Measurements from ENCODE around the gene UBE2V1. TPM values are rescaled to one million over a fixed set of nuclear protein-coding genes. Genes with fewer than 3 reads are reported as not detected.
"Not testable (repeated sequence)": the region's sequence is repeated elsewhere in the genome, so short reads cannot be mapped to it uniquely, and the experiment has no call there.

Gene UBE2V1
- total RNA-seq (2014; rRNA removed; shearing (Covaris generic)) = 33.0 and 40.9 TPM in 2 replicates

DNA sequence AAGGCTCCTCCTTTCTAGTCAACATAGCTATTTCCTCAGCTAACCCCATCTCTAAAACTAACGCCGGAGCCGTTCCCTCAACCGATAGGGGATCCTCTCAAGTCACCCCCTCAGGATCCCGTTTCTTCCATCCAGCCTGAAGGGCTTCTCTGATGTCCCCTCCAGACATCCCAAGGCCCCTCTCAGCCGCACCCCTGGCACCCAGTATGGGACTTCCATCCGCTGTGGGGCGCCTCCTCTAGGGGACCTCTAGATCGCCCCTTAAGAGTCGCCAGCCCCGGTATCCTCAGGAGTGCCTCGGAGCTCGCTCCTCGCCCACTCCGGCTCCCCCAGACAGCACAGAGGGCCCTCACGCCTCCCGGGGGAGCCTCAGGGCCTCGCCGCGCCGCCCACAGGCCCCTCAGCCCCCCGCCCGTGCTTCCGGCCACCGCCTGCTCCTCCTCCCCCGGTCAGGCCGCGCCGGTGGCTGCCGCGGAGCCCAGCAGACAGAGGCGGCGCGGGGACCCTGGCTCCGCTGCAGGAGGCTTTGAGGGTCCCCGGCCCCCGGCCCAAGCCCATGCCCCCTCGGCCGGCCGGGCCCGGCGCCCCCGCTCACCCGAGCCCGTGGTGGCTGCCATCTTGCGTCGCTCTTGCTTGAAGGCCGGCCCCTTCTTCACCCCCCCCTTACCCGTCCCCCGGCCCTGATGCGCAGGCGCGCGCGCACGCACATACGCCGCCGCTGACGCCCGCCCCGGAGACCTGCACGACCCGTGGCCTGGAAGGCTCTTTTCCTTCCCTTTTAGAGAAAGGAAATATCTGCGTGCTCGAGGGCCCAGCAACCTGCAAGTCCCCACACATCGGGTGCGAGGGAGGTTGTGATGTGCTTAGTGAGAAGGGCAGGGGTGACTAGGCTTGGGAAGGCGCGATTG is at the start of gene UBE2V1:
Gene UBE2V1, minus strand, starts transcription at position 639 of the 908 bp plus-strand sequence. Its CDS starts 22 bp downstream, at position 617.
- in situ Hi-C loops (cut with HindIII; ENCODE audit: low sequenced_read_pairs) = no loop called here
- DNase-seq (ENCODE audit: low spot score) = peak; percentile 92

- in situ Hi-C loops (cut with HindIII; ENCODE audit: low sequenced_read_pairs); DNase-seq (ENCODE audit: low spot score): not testable (repeated sequence)
Observed at GRCh38 chr20:50161494-50161893, 48.5 kb upstream of the UBE2V1 start.

GRCh38 chr20:50153500-50154377 is 40.8 kb upstream of the UBE2V1 start, which contains the start of gene PEDS1:
PEDS1 (minus strand) TSS chr20:50153723; CDS start chr20:50153637, 86 bp downstream.
- in situ Hi-C loops (cut with HindIII; ENCODE audit: low sequenced_read_pairs) = loop anchor here (10.0 kb wide), 1 partner anchor 169 kb away; the partner anchor contains the start of gene SNAI1
- DNase-seq (ENCODE audit: low spot score) = peak; percentile 78

GRCh38 chr20:50153153-50153499 is 40.2 kb upstream of the UBE2V1 start:
- peak; percentile 22 for DNase-seq (ENCODE audit: low spot score)
- in situ Hi-C loops (cut with HindIII; ENCODE audit: low sequenced_read_pairs) = loop anchor here (10.0 kb wide), 1 partner anchor 168 kb away; the partner anchor contains the start of gene SNAI1

GRCh38 chr20:50152394-50153152 is 39.6 kb upstream of the UBE2V1 start:
- in situ Hi-C loops (cut with HindIII; ENCODE audit: low sequenced_read_pairs) = loop anchor here (10.0 kb wide), 1 partner anchor 168 kb away; the partner anchor contains the start of gene SNAI1
- no peak for DNase-seq (ENCODE audit: low spot score)

DNA sequence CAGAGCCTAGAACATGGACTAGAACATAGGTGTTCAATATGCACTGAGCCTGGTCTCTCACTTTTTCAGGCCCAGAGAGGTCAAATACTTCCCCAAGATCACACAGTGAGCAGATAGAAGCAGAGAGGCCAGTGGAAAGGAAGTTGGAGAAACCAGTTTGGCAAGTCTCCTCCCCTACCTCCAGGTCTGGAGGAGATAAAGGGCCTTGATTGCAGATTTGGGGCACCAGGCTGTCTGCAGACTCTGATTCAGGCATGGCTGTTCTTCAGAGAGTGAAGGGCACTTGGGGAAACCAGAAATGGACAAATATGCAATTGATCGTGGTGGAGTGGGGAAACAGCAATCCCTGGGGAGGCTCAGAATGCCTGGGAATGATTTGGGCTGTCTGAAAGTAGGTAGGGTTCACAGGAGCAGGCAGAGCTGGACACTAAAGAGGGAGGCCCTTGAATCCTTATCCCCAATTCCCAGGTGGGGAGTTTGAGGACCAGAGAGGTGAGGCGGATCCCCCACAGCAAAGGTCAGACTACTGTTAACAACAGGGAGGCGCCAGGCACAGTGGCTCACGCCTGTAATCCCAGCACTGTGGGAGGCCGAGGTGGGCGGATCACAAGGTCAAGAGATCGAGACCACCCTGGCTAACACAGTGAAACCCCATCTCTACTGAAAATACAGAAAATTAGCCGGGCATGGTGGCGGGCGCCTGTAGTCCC is 38.2 kb upstream of the UBE2V1 start:
- in situ Hi-C loops (cut with HindIII; ENCODE audit: low sequenced_read_pairs) = loop anchor here (10.0 kb wide), 1 partner anchor 166 kb away; the partner anchor contains the start of gene SNAI1
- no peak for DNase-seq (ENCODE audit: low spot score)

DNA sequence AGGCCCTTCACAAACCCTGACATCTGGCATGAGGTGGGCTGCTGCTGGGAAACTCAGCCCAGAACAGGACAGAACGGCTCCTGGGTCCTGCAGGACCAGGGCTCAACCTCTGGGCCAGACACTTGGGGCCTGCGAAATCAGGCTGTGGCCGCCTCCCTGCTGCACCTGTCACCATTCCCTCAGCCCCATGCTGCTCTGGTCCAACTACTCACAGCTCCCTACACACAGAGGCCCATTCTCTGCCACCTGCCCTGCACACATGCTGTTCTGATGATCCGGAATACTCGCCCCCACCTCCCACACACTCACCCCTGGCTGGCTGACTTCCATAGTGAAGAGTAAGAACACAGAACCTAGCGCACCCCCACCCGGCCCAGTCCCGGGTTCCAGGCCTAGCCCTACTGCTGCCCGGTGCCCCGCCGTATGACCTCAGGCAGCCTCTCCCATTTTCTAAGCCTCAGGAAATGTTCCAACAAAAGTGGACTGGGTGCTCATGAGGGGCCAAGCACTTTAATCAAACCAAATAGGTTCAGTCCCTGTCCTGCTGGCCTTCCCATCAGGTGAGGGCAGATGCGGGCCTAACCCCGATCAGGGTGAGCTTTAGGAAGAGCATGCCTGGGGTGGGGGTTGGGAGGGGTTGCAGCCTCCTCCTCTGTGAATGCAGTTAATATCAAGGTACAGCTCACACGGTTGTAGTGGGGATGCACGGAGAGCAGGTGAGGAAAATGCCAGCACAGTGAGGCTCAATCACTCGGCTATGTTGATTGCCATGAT is 36.7 kb upstream of the UBE2V1 start:
- no peak for DNase-seq (ENCODE audit: low spot score)
- in situ Hi-C loops (cut with HindIII; ENCODE audit: low sequenced_read_pairs) = loop anchor here (10.0 kb wide), 1 partner anchor 165 kb away; the partner anchor contains the start of gene SNAI1

DNA sequence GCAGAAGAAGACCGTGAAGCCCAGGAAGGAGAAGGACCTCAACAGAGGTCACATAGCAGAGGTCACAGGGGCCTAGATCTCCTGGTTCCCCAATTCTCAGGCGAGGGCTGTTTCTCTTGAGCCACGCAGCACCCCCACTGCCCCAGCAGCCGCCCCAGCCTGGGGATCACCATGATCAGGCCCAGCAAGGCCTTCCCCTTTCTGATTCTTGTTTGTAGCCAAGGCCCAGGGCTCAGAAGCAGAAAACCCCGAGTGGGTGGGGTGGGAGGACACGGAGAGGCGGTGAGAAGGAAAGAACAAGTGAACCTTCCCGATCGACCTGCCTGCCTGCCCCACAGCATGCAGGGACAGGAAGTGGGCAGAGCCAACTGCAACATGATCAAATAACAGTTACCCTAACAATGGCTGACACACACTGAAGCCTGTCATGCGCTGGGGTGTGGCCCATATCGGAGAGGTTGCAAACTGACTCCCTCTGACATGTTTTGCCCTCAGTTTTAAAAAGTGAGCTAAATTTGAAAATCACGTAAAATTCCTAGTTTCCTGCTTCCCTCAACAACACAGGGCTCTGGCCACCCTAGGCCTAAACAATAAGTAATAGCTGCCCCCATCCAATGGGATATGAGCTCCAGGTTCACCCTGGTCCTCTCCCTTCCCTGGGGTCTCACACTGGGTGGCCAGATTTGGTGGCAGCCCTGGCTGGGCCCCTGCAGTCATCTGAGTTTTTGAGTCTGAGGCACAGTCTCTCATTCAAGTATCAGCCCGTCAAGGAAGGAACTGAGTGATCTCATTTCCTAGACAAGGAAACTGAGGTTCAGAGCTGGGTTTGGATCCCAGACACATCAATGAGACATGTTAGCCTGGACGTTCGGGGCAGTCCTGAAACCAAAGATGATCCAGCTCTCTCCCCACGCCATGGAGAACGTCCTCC is 34.0 kb upstream of the UBE2V1 start:
- DNase-seq (ENCODE audit: low spot score) = no peak

GRCh38 chr20:50146214-50146613 is 33.3 kb upstream of the UBE2V1 start:
- no peak for DNase-seq (ENCODE audit: low spot score)
- in situ Hi-C loops (cut with HindIII; ENCODE audit: low sequenced_read_pairs) = no loop called here

More for the DNA sequence above, 34.0 kb upstream of the UBE2V1 start:
- in situ Hi-C loops (cut with HindIII; ENCODE audit: low sequenced_read_pairs) = no loop called here

DNA sequence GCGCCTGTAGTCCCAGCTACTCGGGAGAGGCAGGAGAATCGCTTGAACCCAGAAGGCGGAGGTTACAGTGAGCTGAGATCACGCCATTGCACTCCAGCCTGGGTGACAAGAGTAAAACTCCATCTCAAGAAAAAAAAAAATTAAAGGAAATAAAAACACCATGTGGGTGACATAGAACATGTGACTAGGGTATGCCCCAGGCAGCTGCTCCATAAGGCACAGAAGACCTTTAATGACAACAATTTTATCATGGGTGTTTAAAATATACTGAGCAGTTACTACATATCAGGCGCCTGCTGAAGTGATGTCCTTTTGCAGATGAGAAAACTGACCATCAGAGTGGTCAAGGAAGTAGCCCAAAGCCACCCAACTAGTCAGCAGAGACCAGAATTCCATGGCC is 32.6 kb upstream of the UBE2V1 start:
- in situ Hi-C loops (cut with HindIII; ENCODE audit: low sequenced_read_pairs) = no loop called here
- DNase-seq (ENCODE audit: low spot score) = no peak

- in situ Hi-C loops (cut with HindIII; ENCODE audit: low sequenced_read_pairs) = no loop called here
- no peak for DNase-seq (ENCODE audit: low spot score)
Observed at GRCh38 chr20:50144362-50144761, 31.4 kb upstream of the UBE2V1 start.

DNA sequence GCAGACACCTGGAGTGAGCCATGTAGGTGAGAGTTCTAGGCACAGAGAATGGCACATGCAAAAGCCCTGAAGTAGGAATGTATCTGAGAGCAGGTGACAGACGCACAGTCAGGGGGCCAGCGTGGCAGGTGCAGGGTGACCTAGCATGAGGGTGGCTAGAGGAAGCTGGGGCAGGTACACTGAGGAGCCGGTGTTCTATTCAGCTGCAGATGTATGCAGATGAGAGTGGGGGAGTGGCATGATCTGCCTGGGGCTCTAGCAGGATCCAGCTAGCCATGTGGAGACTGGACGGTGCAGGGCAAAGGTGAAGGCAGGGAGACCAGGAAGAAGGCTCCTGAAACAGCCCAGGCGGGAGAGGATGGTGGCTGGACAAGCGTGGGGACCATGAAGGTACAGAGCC is 29.9 kb upstream of the UBE2V1 start:
- in situ Hi-C loops (cut with HindIII; ENCODE audit: low sequenced_read_pairs) = no loop called here
- no peak for DNase-seq (ENCODE audit: low spot score)

DNA sequence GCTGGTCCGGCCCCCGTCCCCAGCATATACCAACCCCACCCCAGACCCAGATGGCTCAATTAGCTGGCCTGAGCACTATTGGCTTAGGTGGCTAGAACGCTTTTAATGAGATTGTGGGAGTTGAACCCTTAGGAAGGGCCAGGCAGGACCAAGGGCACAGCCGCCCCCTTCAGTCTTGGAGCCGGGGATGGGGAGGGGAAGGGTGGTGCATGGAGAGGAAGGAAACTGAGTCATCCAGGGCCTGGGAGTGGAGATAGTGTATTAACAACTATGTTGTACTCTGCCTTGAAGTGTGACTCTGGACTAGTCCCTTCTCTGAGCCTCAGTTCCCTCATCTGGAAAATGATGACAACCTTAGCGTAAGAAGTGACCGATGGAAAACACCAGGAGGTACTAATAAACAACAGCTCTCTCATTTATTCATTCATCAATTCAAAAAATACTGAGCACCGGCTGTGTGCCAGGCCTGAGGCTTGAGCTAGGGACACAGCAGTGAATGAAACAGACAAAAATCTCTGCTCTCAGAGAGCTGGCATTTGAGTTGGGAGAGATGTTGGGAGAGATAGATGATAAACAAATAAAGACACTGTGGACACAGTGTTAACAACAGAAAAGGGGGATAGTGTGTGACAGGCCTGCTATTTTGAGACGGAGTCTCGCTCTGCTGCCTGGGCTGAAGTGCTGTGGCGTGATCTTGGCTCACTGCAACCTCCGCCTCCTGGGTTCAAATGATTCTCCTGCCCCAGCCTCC is 29.0 kb upstream of the UBE2V1 start:
- no peak for DNase-seq (ENCODE audit: low spot score)
- in situ Hi-C loops (cut with HindIII; ENCODE audit: low sequenced_read_pairs) = no loop called here

DNA sequence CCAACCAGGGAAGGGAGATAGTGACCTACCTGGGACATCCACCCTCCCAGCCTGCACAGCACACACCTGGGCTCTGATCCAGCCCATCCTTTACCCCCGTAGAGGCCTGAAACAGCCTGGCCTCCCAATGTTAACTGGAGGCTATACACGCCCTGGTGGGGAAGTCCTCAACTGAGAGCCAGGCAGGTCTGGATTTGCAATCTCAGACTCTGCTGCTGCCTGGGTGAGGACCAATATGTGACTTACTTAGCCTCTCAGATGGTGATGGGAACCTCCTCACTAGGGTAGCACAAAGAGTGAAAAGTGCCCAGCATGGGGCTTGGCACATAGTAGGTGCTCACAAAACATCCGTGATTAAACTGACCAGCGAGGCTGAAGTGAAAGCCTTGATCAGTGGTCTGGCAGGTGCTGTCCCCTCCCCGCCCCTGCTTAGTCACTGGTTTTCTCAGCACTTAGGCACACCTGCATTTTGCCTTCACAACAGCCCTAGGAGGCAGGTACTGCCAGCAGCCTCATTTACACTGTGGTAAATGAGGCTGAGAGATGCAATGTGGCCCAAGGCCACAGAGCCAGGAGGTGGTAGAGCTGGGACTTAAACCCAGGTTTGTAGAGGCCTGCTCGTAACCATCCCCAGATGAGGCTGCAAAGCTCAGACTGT is 28.2 kb upstream of the UBE2V1 start:
- DNase-seq (ENCODE audit: low spot score) = no peak
- in situ Hi-C loops (cut with HindIII; ENCODE audit: low sequenced_read_pairs) = no loop called here

DNA sequence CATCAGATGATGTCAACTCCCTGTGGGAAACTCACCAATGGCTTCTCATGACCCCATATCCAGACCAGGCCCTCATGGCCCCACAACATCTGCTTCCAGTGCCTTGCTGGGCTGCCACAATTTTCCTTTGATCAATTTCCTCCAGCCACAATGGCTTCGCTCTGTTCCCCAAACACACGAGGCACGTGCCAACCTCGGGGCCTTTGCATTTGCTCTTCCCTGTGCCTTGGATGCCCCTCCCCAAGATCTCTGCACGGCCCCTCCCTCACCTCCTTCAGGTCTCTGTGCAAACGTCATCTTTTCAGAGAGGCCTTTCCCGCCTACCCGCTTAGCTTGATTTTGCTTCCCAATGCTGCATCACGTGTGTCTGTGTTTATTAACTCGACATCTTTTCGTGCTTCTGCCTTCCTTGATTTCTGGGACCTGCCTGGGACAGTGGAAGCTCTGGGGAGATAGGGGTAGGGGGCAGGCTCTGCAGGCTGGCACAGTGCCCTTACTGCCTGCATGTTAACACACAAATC is 27.4 kb upstream of the UBE2V1 start:
- no peak for DNase-seq (ENCODE audit: low spot score)
- in situ Hi-C loops (cut with HindIII; ENCODE audit: low sequenced_read_pairs) = no loop called here

Data from G401 (cell line).